HG03135 (cell line): ENCODE results near the gene CLHC1.
"Not testable (repeated sequence)": the region's sequence is repeated elsewhere in the genome, so short reads cannot be mapped to it uniquely, and the experiment has no call there.

ENCODE experiments used
- ATAC-seq: cut with Tn5 transposase; IDR thresholded peaks from one replicate; pipeline ENCODE4 v1.9.1; 2021; ENCODE audit warnings: mild to moderate bottlenecking, moderate library complexity; ENCODE audit not compliant: unreplicated experiment

Gene CLHC1

DNA sequence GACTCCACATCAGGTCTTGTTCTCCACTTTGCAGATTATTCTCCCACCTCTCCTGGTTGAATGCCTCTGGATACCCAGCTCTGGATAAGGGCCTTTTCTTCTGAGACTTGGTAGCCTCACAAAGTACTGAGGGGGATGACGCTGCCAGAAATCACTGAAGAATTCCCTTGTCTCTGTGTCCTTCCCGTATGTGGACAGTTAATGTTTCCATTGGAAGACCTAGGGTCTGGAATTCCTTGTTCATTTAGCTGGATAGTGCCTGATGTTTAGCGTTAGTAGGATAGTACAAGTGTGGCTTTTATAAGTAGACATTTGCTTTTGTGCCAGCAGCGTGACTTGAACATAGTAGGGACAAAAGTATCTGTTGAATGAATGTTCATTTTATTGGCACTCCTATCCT is 76.9 kb downstream of the CLHC1 start:
- ATAC-seq, result no peak

DNA sequence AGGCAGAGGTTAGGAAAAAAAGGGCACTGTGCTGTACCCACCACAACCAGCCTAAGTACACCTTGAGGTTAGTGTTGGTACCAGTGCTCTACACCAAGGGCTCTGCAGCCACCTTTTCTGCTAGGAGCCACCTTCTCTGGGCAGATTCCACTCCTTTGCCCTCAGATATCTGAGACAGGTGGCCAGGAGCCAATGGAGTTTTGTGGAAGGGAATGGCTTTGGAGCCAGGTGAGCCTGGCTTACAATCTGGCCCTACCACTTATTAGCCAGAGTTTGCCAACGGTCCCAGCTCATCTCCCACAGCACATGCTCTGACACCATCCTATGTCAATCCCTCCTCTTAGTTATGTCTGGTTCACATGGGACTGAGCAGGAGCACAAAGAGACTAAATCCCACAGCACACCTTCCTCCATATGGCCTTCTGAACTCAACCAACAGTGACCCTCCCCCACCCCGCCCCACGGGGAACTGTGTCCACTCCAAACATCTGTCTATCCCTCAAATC is 77.5 kb downstream of the CLHC1 start:
- ATAC-seq, result no peak

DNA sequence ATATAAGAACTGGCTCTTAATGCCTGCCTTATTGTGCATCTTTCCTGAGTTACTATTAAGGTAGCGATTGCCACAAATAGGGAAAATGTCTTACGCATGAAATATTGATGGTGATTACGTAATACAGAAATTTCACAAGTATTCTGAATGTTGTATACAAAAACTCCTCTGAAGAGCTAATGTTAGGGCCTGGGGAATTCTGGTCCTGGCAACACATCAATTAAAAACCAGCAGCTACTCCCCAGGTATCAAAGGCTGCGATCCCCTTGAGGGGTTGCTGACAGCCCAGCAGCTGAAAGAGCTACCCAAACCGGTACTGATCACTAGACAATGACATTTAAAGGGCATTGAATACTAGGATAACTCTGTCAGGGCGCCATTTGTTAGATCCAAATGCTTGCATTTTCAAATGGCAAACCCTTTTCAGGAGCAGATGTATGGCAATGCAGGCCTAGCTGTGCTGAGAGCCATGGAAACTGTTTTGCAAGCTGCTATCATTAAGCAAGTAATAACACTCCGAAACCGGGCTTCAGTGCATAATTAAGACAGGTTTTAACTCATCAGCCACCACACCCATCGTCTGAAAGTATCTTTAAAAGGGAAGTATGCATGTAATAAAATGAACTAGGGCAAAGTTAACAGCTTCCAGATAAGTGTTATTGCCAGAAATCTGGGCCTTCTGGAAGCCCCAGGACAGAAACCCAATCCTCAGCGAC is 78.4 kb downstream of the CLHC1 start:
- no peak for ATAC-seq

DNA sequence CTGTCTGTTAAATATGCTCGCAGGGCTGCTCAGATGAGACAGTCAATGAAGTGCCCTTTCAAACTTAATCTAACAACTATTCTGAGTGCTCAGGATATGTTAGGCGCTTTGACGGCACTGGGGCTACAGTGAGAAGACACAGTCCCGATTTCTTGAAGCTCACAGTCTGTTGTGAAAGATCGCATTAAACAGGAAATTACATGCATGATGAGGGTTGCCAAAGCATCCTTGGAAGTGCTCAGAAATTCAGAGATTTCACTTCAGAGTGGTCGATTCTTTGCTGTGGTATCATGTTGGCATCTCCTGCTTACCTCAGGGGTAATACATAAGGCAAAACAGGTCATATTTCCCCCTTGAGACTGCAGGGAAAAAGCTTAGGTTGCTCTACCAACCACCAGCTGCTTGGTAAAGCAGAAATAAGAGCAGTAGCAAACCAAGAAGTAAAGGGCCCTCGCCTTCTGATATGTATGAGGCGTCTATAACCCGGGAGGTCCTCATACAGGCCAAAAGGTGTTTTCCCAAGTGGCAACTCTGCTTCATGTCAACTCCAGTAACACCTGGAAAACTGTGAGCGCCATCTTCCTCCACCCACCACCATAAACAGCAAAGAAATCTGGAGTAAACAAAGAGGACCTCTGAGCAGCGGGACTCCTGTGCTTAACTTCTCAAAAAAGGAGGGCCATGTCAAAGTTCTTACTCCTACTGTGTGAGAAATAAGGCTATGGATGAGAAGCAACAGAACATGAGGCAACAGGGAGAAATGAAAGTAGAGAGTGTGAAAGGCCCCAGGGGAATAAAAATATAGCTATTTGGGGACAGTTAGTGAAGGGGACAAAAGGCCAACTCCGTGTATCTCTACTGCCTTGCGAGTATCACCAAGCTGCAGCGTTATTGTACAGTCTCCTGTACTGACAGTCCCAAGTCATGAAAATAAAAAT is 79.3 kb downstream of the CLHC1 start:
- ATAC-seq, result no peak

DNA sequence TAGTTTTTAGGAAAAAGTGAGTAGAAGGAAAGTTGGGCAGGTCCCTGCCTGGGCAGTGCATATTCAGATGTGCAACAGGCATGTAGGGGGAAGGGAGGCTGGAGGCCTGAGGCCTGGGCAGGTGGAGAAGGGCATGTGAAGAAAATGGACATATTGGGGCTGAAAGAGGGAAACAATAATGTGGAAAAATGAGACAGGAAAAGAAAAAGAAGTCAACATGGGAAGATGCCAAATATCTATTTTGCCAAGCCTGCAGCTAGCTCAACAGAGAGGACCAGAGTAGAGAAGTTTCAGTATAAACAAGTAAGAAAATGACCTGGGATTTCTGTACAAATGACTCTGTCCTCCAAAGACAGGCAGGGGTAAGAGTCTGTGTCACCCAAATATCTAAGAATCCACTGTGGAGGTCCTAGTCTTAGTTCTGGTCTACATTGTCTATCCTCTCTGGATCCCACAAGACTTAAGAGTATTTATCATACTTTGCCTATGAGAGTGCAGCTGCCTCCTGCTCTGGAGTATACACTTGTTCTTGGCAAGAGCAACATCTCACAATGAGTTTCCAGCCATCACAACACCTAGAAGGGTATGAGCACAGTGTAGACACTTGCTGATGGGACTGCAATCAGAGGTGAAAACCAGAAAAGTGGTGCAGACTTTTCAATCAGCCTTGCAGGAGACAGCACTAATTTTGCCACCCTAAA is 80.2 kb downstream of the CLHC1 start:
- no peak for ATAC-seq

DNA sequence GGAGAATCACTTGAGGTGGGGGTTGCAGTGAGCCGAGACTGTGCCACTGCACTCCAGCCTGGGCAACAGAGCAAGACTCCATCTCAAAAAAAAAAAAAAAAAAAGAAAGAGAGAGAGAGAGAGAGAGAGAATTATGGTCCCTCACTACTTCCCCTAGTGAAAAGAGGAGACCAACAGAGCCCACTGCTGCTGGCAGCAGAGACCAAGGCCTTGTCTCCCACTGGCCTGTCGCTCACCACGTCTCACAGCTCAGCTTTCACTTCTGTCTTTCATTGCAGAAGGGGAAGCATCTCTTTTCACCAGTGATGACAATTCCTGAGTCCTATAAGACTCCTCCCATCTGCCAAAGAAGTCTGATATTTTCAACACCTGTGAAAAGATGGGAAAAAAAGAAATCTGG is 81.3 kb downstream of the CLHC1 start:
- ATAC-seq, result peak; percentile 67

DNA sequence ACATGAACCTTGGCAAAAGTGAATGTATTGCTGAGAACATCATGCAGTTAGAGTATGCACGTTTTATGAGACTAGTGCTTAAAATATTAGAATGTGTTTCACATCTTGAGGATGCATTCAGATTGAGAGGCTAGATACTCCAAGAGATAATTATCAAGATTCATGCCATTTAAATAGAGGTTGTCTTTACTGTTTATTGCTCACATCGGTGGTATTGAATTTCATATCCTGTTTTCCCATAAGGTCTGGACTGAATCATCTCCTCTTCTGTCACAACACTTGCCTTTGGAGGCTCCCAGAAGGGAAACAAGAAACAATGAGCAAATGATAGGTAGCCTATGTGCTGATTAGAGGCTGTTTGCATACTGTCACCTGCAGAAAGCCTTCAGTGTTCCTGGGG is 83.8 kb downstream of the CLHC1 start:
- no peak for ATAC-seq

DNA sequence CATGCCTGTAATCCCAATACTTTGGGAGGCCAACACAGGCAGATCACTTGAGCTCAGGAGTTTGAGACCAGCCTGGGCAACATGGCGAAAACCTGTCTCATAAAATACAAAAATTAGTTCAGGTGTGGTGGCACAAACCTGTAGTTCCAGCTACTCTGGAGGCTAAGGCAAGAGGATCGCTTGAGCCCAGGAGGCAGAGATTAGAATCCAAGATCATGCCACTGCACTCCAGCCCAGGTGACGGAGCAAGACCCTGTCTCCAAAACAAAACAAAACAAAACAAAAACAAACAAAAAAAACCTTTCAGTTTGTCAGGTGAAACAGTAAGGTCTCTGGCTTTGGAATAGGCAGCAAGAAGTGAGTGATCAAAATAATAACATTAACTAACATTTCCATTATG is 84.6 kb downstream of the CLHC1 start:
- ATAC-seq, result no peak

DNA sequence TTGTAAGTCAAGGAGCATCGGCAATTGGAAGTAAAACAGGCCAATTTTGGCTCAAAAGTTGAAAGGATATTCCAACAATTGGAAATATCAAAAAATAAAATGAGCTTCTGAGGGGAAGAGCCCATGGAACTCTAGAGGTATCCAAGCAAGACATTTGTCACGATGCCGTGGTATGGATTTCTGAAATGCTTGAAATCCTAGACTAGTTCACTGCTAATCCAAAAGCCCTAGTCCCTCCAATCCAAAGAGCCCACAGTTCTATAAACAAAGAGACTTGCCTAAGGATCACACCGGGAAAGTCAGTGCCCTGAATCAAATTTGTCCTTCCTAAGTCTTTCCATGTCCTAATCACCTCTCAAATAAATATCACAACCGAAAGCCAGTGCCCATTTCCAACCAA is 85.1 kb downstream of the CLHC1 start:
- no peak for ATAC-seq

DNA sequence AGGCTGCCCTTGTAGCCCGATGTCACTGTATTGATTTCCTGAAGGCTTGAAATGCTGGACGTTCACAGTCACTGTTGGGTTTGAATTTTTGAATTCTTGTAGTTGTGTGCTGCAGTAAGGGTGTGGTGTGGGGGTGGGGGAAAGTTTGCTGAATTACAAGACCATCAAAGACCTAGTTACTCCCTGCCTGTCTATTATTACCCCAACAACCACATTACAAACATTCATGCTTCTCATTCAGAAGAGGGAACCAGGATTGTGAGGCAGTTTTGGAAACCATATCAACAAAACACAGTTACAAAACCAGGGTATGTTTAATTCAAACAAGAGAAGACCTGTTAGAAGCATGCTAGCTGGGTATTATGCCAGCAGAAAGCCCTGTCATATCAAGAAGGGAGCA is 85.8 kb downstream of the CLHC1 start:
- ATAC-seq, result no peak

DNA sequence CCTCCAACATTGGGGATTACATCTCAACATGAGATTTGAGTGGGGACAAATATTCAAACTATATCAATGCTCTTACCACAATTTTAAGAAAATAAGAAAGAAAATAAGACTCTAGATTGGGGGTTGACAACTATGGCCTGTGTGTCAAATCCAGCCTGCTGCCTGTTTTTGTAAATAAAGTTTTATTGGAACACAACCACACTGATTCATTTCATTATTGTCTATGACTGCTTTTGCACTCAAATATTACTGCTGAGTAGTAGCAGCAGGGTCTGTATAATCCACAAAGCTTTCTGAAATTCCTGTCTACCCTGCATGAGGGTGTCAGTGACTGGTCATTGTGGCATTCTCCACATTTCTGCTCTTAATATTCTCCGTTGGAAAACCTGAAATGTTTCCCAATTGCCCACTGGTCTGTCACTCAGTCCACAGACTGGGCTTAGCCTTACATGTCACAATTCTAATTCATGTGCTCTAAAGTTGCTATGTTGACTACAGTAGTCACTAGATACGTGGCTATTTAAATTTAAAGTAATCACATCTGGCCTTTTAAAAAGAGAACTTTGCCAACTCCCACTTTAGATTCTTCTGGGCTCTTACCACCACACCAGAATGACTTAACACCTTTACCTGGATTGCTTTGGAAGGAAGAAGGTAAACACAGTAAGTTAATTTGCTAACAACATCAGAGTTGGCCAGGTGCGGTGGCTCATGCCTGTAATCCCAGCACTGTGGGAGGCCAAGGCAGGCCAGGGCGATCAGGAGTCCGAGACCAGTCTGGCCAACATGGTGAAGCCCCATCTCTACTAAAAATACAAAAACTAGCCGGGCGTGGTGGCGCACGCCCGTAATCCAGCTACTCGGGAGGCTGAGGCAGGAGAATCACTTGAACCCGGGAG is 86.9 kb downstream of the CLHC1 start:
- no peak for ATAC-seq

DNA sequence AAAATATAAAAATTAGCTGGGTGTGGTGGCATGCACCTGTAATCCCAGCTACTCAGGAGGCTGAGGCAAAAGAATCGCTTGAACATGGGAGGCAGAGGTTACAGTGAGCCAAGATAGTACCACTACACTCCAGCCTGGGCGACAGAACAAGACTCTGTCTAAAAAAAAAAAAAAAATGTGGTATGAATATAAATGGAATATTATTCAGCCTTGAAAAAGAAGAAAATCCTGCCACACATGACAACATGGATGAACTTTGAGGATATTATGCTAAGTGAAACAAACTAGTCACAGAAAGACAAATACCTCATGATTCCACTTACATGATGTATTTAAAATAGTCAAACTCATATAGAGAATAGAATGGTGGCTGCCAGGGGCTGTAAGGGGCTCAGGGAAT is 88.4 kb downstream of the CLHC1 start:
- not testable (repeated sequence) for ATAC-seq

DNA sequence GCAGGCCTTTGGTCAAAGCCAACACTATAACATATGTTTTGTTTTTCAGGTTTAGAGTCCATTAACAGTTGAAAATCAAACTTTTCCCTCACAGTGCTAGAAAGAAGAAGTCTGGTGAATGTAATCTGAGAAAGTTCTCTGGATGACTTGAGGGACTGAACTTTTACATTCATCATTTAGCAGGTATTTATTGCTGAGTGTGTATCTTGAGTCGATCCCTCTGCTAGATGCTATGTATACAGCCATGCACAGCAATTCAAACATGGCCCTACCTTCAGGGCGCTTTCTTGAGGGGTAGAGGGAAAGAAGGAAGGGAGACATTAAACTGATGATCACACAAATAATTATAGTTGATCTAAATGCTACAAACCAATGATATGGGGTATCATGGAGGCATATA is 89.6 kb downstream of the CLHC1 start:
- no peak for ATAC-seq

DNA sequence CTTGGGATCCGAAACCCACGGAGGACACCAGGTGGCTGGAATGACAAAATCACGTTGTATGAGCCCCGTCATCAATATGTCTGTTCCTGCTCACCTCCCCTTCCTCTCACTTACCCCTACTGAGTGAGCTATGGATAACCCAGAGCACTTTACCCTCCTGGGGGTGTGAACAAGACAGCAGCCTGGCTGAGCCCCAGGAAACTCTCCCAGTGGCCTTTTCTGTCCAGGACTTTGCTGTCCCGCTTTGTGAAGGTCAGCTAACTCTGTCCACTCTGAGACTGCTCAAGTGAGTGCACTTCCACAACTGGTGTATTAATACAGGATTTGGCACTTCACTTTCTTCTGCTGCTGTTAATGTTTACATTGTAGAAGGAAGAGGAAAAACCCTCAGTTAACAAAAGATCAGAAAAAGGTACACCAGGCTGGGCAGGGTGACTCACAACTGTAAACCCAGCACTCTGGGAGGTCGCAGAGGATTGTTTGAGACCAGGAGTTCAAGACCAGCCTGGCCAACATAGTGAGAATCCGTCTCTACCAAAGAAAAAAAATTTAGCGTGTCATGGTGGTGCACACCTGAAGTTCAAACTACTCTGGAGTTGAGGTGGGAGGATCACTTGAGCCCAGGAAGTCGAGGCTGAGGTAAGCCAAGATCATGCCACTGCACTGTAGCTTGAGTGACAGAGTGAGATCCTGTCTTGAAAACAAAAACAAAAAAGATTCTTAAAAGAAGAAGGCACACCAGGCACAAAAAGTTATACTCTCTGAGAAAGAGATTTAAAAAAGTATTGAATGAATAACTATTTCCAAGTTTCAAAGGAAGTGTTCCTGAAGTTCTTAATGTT is 90.3 kb downstream of the CLHC1 start:
- ATAC-seq, result no peak

DNA sequence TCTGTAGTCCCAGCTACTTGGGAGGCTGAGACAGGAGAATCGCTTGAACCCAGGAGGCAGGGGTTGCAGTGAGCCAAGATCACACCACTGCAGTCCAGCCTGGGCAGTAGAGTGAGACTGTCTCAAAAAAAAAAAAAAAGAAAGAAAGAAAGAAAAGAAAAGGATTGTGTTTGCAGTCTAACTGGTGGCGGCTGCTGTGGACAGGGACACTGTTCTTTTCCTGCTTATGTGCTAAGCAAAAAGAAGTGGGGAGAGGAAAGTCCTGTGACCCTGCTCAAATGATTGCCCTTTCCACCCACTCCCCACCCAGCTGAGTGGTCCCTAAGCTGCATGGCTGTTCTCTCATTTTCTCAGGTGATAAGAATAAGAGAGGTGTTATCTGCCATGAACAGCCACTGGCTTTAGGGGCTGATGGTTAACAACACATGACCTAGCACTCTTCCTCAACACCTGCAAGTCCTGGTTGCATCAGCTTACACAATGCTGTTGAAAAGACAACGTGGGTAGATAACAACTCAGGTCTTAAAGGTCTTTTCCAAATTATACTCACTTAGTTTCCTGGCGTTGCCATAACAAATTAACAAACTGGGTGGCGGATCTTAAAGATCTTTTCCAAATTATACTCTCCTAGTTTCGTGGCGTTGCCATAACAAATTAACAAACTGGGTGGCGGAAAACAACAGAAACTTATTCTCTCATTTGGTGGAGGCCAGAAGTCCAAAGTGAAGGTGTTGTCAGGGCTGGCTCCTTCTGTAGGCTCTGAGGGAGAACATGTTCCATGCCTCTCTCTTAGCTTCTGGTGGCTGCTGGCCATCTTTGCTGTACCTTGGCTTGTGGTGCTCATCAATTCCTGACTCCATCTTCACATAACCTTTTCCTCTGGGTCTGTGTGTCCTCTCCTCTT is 91.5 kb downstream of the CLHC1 start:
- no peak for ATAC-seq

DNA sequence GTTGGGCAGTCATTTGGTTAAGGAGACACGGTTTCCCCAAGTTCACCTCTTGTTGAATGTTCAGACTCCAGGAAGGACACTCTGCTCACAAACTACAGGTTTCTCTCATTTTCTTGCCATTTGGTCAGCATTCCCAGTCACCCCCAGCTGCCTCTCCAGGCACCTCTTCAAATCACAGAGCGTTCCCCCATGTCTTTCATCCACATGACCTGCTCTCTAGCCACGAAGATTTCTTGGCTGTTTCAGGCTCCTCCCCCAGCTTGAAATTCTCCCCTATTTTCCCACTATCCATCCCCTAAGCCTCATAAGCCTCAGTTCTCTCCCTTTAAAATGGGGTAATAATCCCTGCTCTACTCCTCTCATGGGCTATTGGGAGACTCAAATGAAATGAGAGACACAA is 92.8 kb downstream of the CLHC1 start:
- no peak for ATAC-seq

DNA sequence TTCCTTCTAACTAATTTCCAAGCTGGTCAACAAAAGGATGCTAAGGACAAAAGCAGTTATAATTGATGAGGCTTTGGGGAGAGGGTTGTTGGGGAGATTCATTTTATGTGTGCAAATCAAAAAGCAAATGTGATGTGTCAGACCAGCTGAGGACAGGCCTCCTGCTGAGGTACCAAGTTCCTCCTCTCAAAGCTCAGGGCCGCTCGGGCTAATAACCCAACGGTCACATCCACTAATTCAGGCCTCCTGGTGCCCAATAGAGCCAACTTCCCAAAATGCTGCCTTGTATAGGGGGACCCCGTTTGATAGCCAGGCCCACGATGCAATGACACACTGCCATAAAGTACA is 93.2 kb downstream of the CLHC1 start:
- ATAC-seq, result no peak

DNA sequence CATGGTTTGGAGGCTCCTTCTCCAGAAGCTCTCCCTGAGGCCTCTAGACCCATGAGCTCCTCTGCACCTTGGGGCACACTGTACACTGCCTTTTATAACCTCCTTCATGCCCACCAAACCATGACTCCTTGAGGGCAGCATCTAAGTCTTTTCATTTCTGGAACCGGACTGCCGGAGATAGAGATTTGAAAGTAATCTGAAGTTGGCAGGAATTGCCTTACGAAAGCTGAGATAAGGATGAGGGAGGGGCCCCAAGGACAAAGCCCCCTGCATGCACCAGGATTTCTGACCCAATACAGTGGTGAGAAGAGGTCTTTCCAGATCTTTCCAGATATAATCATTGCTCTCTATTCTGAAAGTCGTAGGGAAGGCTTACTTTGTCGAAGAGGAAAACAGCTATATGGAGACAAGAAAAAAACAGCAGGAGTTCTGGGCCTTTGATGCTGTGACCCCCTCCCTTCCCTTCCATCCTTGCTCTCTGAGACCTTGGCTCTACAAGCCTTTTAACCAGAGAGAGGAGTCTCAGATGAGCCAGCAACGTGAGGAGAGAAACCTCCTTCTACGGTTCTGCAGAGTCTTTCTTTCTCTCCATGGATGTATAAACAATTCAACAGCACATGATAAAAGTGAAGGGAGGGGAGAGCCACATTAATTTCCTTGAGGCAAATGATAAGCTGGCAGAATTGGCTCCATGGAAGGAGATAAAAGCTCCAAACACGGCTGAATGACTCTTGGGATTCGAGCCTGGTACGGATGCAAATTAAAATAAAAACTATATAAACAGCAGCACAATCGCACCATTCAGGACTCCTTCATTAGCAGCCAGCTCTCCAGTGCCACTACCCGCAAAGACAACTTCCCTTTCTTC is 93.8 kb downstream of the CLHC1 start:
- ATAC-seq, result no peak
